ENCODE data around the gene NAA20.
A peak's percentile ranks its signal among the peaks of the same experiment; 100 is the strongest.

Gene NAA20

DNA sequence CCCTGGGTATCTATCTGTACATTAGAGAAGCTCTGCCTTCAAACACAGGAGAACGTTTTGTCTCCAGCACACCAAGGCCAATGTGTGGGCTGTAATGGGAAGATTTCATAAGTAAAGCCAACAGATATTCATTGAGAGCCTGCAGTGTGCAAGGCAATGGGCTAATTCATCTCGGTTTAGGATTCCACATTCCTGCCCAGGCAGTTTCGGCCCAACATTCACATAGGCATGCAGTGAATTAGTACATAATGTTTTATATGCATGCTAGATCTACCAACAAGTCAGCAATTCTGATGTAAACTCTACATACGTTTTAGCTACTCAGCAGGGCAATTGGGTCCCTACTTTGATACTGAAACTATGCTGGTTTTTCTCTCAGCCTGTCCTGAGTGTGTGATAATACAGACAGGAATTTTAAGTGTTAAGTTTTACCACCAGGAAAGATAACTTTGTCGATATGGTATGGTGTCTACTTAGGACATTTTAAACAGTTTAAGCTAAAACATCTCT, 46.9 kb upstream of the NAA20 start:
- no peak overlapping the region for H3K4me3 ChIP-seq (ENCODE audit: low read depth, low read length)
- TF ChIP-seq, protein P1, sequence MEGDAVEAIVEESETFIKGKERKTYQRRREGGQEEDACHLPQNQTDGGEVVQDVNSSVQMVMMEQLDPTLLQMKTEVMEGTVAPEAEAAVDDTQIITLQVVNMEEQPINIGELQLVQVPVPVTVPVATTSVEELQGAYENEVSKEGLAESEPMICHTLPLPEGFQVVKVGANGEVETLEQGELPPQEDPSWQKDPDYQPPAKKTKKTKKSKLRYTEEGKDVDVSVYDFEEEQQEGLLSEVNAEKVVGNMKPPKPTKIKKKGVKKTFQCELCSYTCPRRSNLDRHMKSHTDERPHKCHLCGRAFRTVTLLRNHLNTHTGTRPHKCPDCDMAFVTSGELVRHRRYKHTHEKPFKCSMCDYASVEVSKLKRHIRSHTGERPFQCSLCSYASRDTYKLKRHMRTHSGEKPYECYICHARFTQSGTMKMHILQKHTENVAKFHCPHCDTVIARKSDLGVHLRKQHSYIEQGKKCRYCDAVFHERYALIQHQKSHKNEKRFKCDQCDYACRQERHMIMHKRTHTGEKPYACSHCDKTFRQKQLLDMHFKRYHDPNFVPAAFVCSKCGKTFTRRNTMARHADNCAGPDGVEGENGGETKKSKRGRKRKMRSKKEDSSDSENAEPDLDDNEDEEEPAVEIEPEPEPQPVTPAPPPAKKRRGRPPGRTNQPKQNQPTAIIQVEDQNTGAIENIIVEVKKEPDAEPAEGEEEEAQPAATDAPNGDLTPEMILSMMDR (IDR thresholded peaks at IDR 0.05; ENCODE audit: low read depth, low read length), result no peak

DNA sequence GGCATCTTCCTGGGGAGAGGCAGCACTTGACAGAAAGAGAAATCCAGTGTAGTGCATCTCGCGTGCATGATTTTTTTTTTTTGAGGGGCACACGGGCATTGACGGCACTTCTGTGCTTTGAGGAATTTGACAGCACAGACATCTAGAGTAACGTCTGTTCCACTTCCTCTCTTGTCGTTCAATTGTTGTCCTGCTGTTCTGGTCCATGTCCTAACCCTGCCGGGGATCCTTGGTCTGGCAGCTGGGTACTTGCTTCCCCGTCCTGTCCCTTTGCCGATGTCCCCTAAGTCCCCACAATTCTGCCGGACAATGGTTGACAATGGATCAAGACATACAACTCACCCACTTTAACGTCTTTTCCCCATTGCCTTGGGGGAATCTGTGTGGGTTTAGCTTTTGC, 46.0 kb upstream of the NAA20 start:
- no peak overlapping the region for H3K4me3 ChIP-seq (ENCODE audit: low read depth, low read length)
- TF ChIP-seq, protein P1 (IDR thresholded peaks at IDR 0.05; ENCODE audit: low read depth, low read length), result no peak

DNA sequence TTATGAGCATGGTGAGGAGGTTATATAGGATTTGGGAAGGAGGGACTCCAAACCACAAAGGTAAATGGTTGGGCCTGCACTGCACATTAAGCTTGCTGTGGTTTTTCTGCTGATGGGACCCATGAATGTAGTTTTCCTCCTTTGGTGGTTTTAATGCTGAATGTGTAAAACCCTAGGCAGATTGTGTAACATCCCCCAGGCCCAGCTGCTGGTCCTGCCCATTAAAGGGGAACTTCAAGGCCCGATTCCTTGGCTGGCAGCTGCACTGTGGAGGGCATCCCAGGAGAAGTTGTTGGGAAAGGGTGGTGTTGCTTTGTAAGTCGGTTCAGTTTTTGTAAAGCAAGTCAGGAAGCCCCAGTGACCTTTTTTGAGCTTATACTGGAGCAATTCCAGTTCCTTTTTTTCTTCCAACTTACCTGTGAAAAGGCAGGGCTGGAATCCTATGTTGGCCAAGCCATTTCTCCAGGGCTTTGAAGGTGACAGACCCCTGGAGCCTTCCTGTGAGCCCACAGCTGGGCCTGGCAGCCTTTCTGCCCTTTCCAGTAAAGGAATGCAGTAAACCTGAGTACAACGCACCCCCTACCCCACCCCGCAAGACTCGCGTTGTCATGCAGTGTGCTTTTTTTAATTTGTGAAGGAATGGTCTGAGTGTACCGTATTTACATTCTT, 43.1 kb upstream of the NAA20 start:
- TF ChIP-seq, protein P1 (IDR thresholded peaks at IDR 0.05; ENCODE audit: low read depth, low read length), result no peak
- H3K4me3 ChIP-seq (ENCODE audit: low read depth, low read length), result peak overlapping the region; percentile 82; the same call in 1 of the 2 replicates

DNA sequence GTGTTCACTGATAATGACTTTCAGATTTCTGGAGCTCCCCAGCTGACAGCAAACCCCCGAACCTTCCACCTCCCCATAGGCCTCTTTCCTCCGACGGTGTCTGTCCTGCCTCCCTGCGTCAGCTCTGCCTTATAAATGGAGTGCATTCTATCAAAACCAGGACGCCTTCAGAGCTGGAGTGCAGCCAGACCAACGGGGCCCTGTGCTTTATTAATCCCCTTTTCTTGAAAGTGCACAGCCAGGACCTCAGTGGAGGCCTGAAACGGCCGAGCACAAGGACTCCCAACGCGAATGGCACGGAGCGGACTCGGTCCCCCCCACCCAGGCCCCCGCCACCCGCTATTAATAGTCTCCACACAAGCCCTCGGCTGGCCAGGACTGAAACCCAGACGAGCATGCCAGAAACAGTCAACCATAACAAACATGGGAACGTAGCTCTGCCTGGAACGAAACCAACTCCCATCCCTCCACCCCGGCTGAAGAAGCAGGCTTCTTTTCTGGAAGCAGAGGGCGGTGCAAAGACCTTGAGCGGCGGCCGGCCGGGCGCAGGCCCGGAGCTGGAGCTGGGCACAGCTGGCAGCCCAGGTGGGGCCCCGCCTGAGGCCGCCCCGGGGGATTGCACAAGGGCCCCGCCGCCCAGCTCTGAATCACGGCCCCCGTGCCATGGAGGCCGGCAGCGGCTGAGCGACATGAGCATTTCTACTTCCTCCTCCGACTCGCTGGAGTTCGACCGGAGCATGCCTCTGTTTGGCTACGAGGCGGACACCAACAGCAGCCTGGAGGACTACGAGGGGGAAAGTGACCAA, 42.3 kb upstream of the NAA20 start:
- peak overlapping the region; percentile 82 for H3K4me3 ChIP-seq (ENCODE audit: low read depth, low read length)
- TF ChIP-seq, protein P1 (IDR thresholded peaks at IDR 0.05; ENCODE audit: low read depth, low read length), result no peak

DNA sequence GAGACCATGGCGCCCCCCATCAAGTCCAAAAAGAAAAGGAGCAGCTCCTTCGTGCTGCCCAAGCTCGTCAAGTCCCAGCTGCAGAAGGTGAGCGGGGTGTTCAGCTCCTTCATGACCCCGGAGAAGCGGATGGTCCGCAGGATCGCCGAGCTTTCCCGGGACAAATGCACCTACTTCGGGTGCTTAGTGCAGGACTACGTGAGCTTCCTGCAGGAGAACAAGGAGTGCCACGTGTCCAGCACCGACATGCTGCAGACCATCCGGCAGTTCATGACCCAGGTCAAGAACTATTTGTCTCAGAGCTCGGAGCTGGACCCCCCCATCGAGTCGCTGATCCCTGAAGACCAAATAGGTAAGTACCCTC, 41.7 kb upstream of the NAA20 start:
- peak overlapping the region; percentile 82 for H3K4me3 ChIP-seq (ENCODE audit: low read depth, low read length)

DNA sequence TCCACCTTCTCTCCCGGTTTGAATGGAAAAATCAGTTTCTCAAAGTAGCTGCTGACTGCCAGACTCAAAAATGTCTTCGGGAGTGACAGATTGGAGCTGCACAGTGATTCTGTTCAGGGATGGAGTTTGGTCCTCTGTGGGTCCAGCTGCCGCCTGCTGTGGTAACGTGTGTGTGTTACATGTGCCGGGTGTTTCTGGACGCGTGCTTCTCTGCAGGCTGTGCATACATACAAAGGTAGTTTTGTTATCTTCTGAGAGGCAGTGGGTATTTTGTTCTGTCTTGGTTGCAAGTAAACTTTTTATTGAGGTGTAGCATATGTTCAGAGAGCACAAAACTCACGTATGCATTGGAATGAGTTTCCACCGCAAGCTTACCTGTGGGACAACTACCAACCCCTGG, 41.3 kb upstream of the NAA20 start:
- H3K4me3 ChIP-seq (ENCODE audit: low read depth, low read length), result peak overlapping the region; percentile 82
- TF ChIP-seq, protein P1 (IDR thresholded peaks at IDR 0.05; ENCODE audit: low read depth, low read length), result no peak

More for the DNA sequence above, 41.7 kb upstream of the NAA20 start:
- TF ChIP-seq, protein P1 (IDR thresholded peaks at IDR 0.05; ENCODE audit: low read depth, low read length), result no peak
